Measurements from ENCODE around the gene SARDH. TPM values are rescaled to one million over a fixed set of nuclear protein-coding genes. Genes with fewer than 3 reads are reported as not detected.
A peak's percentile ranks its signal among the peaks of the same experiment; 100 is the strongest.

SARDH gene
- total RNA-seq, 3 donors from 2014 or later: 3.6 to 5.5 (median 5.0) TPM

DNA sequence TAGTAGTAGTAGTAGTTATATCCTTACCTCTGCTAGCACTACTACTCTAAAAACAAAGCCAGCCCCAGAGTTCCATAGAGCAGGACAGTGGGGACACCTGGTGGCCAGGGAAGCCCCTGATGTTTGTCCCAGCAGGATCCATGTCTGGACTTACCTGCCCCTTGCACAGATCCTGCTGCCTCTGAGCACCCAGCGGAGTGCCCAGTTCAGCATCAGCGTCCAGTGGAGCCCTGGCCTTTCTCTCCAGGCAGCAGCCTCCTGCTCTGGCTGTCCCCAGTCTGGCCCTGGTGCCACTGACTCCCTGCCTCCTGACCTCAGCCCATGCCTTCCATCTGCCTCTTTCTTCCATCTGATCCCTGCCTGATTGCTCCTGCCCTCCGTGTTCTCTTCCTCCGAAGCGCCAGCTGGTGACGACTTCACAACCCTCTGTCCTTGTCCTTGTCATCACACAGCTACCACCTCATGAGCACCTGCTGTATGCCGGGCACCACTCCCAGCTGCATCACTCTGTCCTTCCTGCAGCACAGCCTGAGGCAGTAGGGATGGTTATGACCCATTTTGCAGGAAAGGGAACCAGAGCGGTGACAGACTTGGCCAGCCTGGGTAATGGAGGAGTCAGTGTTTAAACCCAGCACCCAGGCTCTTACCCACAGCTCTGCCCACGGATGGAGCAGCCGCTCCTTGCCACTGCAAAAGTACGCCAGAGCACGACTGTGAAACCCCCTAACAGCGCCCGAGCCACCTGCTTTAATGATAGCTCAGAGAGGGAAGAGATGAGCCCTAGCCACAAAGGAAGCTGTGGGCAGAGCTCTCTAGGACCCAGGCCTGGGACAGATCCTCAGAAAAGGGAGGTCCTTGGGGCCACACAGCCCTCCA lies 11.5 kb downstream of the SARDH start:
- peak; percentile 61 to 63 for ATAC-seq
- Mint-ChIP-seq H3K9me3 (no peaks in the 10 kb centered on the region), H3K4me1 (ENCODE audit: low read depth) (peaks cover 8% of the 10 kb centered on the region), H3K36me3 (ENCODE audit: insufficient read depth) (no peaks in the 10 kb centered on the region), H3K27me3 (ENCODE audit: low read depth) (peaks cover 6% of the 10 kb centered on the region), H3K4me3 (no peak overlapping the region)
- peak; percentile 64 for DNase-seq

DNA sequence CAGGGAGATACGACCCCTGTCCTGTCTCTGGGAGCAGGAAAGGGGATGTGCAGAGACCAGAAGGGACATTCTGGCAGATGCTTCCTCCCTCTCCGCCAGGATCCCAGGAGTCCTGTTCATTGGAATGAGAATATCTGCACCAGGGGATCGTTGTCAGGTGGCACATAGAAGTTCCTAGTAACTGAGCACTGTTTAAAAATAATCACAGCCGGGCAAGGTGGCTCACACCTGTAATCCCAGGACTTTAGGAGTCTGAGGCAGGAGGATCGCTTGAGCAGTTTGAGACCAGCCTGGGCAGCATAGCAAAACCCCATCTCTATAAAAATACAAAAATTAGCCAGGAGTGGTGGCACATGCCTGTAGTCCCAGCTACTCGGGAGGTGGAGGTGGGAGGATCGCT lies 12.3 kb downstream of the SARDH start:
- ATAC-seq (no peak), DNase-seq (no peak)
- Mint-ChIP-seq H3K9me3 (no peaks in the 10 kb centered on the region), H3K36me3 (ENCODE audit: insufficient read depth) (no peaks in the 10 kb centered on the region), H3K27me3 (ENCODE audit: low read depth) (peaks cover 6% of the 10 kb centered on the region), H3K4me1 (ENCODE audit: low read depth) (peaks cover 8% of the 10 kb centered on the region), H3K4me3 (no peak overlapping the region)

DNA sequence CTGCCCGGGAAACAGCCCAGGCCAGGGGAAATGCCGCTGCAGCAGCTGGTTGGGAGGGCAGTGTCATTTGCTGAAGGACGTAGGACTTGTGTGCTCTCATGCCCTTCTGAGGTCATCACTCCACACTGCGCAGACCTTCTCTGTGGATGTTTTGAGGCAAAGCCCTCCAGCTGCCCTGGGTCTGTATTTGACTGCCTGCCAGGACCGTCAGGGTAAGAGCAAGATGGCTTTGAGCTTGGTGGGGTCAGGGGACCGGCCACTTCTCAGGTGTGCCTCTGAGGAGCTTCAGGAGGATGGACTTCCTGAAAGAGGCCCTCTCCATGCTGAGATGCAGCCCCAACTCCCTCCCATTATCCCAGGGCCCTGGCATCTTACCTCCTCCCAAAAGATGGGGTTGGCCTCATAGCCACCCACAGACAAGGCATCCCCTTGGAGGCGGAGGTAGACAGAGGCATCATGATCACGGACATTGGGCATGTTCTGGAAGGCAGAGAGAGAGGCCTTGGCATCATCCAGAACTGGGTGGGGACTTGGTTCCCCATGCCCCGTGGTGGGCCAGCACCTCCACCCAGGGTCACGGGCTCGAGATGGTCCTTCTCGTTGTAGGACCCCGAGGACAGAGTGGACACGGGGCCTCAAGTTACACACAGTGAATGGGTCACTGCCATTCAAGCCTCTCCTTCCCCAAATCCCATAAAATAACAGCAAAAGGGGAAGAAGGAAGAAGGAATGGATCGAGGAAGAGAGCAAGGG lies 19.4 kb downstream of the SARDH start:
- Mint-ChIP-seq H3K36me3 (ENCODE audit: insufficient read depth) (no peaks in the 10 kb centered on the region), H3K9me3 (no peaks in the 10 kb centered on the region), H3K4me1 (ENCODE audit: low read depth) (no peaks in the 10 kb centered on the region), H3K4me3 (no peak overlapping the region), H3K27me3 (ENCODE audit: low read depth) (peaks cover 5% of the 10 kb centered on the region)
- no peak for ATAC-seq
- DNase-seq: no peak

DNA sequence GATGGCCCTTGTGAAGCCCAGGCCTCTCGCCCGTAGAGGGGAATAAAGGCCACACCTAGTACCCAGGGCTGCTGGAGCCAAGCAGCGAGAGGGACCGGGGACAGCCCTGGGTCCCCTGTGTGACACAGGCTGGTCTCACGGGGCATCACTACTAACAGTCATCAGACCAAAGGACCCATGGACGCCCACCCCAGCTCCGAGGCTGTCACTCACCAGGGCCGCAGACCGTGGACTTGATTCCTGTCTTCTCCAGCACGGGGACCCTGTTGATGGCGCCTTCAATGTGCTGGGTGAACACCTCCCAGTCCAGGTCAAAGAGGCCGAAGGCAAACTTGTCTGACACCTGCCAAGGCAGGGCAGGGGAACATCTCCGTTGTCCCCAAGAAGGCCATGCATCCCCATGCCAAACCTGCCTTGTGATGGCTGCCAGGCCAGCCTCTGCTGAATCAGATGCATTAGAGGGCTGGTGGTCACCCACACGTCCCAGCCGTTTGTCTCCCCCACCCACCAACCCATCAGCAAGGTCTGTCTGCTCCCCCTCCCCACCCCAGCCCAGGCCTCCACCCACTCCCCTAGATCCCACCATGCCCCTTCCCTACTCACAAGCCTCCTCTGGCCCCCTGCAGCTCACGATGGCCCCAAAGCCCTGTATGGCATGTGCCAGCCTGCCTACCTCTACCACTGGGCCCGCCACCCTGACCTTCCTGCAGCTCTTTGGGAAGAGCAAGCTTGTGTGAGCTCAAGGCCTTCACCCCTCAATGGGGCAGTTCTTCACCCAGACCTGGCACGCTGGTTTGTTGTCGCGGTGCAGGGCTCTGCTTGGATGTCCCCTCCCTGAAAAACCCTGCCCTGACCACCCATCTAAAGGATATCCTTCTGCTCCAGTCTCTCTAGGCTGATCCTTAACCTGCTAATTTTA lies 20.8 kb downstream of the SARDH start:
- Mint-ChIP-seq H3K36me3 (ENCODE audit: insufficient read depth) (no peaks in the 10 kb centered on the region), H3K4me3 (no peak overlapping the region), H3K27me3 (ENCODE audit: low read depth) (peaks cover 5% of the 10 kb centered on the region), H3K4me1 (ENCODE audit: low read depth) (no peaks in the 10 kb centered on the region), H3K9me3 (no peaks in the 10 kb centered on the region)
- no peak for ATAC-seq
- no peak for DNase-seq

DNA sequence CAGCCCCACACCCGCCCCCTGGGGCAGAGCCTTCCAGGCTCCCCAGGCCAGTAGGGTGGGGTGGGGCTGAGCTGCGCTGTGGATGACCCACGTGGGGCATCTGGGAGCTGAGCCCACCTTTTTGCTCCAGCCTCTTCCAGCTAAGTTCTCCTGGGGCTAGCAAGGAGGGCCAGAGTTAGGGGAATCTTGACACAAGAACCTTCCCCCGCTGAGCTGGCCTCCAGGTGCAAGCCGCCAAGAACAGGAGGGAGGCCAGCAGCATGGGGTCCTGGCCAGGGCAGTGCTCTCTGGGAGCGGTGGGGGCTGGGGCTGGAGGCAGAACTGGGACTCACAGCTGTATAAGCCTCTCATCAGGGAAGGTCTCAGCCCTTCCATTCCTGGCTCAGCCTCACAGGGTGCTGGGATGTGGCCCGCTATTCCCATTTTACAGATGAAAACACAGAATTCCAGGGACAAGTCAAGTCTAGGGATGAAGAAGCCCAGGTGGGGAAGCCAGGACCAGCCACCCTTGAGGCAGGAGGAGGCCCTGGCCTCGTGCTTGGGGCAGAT lies 21.5 kb downstream of the SARDH start:
- no peak for ATAC-seq
- Mint-ChIP-seq H3K9me3 (no peaks in the 10 kb centered on the region), H3K4me1 (ENCODE audit: low read depth) (no peaks in the 10 kb centered on the region), H3K4me3 (no peak overlapping the region), H3K36me3 (ENCODE audit: insufficient read depth) (no peaks in the 10 kb centered on the region), H3K27me3 (ENCODE audit: low read depth) (peaks cover 5% of the 10 kb centered on the region)
- no peak for DNase-seq

DNA sequence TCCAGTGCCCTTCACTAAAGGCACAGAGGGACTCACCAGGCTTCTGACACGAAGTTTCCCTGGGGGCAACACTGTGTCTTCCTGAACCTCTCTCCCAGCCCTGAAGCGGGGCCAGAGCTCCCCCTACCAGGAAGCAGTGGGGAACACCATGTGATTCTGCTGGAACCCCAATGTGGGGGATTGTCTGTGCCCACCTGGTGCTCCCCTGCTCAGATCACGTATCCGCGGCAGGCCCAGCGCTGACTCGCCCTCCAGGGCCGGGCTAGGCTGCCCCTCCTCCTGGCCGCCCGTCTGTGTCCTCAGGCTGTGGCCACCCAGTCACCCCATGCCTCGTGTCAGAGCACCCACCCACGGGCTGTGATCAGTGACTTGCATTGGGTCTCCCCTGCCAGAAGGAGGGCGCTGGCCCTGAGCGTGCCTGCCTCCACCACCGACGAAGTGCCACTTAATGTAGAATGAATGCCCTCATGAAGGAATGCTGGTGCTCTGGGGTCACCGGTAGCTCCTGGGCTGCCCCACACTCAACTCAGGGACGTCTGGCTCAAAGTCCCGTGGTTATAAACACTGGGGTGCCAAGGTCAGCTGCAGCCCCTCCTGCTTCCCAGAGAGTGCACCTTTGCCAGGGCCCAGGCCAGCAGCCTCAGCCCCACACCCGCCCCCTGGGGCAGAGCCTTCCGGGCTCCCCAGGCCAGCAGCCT lies 22.1 kb downstream of the SARDH start:
- ATAC-seq (peak in 1 of 2 donors; percentile 51), DNase-seq (peak; percentile 38)
- Mint-ChIP-seq H3K9me3 (no peaks in the 10 kb centered on the region), H3K4me1 (ENCODE audit: low read depth) (no peaks in the 10 kb centered on the region), H3K27me3 (ENCODE audit: low read depth) (peaks cover 5% of the 10 kb centered on the region), H3K36me3 (ENCODE audit: insufficient read depth) (no peaks in the 10 kb centered on the region), H3K4me3 (no peak overlapping the region)

DNA sequence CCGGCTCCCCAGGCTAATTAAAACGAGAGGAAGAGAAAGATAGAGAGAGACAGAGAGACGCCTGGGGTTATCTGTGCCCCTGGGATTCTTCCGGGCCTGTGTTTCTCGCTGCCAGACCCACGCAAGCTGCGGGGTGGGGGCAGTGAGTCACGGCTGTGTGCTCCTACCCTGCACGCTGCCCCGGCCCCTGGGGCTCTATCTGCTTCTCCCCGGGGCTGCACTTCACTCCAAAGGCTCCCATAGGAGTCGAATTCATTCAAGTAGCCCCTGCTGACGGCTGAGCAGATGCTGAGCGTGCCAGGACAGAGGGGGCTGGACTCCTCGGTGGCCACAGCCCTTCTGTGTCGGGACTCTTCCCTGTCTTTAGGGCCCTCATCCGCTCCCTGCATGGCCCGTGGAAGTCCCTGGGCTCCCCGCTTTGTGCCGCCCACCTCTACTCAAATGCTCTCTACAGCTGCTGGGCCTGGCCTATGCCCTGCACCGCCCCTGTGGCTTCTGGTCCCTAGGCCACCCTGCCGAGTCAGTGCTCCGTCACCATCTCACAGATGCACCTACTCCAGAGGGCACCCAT lies 22.8 kb downstream of the SARDH start:
- no peaks in the 10 kb centered on the region for H3K36me3 Mint-ChIP-seq (ENCODE audit: insufficient read depth)
- ATAC-seq (no peak), DNase-seq (no peak)

DNA sequence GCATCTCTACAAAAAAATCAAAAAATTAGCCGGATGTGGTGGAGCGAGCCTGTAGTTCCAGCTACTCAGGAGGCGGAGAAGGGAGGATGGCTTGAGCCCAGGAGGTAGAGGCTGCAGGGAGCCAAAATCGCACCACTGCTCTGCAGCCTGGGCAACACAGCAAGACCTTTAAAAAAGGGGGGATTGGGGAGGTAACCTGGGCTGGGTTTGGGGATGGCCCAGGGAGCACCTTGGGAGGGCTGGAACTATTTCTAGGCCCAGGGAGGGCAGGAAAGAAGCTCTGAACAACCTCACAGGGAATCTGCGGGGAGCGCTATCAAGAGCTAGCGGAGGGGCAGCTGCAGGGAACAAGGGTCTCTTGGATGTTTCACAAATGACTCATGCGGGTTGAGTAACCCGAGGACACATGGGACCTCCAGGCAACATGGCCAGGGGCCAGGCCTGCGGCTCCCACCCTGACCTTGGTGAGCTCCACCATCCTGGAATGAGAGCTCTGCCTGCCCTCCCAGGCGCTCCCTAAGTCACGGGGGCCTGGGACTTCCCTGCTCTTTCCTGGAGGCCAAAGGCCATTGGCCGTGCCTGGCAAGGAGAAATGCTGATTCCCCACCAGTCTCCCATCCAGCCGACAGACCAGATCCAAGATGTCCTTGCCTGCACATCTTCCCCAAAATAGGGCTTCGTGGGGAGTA lies 23.4 kb downstream of the SARDH start:
- Mint-ChIP-seq H3K4me3 (no peak overlapping the region), H3K27me3 (ENCODE audit: low read depth) (peaks cover 5% of the 10 kb centered on the region), H3K36me3 (ENCODE audit: insufficient read depth) (no peaks in the 10 kb centered on the region), H3K4me1 (ENCODE audit: low read depth) (peaks cover 3% of the 10 kb centered on the region), H3K9me3 (no peaks in the 10 kb centered on the region)
- DNase-seq: no peak
- no peak for ATAC-seq

More for the DNA sequence above, 22.8 kb downstream of the SARDH start:
- H3K9me3 Mint-ChIP-seq: no peaks in the 10 kb centered on the region
- peaks cover 5% of the 10 kb centered on the region for H3K27me3 Mint-ChIP-seq (ENCODE audit: low read depth)
- no peak overlapping the region for H3K4me3 Mint-ChIP-seq
- H3K4me1 Mint-ChIP-seq (ENCODE audit: low read depth): peaks cover 2% of the 10 kb centered on the region

DNA sequence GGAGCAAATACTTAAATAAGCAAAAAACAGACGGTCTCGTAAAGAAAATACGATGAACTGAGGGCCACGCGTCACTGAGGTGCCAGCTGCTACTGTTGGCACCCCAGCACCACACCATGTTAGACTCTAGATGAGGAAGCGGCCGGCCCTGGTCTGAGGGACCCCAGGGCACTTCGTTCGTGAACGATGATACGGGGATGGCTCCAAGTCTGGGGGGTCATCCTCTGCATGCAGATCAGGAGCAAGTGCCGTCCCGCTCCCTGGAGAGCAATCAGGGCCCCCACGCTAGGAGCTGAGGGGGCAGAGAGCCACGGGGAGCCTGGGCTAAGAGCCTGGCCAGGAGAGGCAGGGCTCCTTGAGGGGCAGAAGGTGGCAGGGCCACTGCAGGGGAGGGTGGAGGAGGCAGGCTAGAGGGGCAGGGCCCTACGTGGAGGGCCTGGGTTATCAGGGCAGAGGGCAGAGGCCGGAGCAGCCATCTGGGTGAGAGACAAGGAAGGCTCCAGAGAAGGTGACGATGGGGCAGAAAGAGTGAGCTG lies 24.1 kb downstream of the SARDH start:
- H3K36me3 Mint-ChIP-seq (ENCODE audit: insufficient read depth): no peaks in the 10 kb centered on the region
- no peak overlapping the region for H3K4me3 Mint-ChIP-seq
- H3K4me1 Mint-ChIP-seq (ENCODE audit: low read depth): peaks cover 10% of the 10 kb centered on the region
- peaks cover 4% of the 10 kb centered on the region for H3K27me3 Mint-ChIP-seq (ENCODE audit: low read depth)
- DNase-seq (no peak), ATAC-seq (no peak)
- H3K9me3 Mint-ChIP-seq: no peaks in the 10 kb centered on the region

DNA sequence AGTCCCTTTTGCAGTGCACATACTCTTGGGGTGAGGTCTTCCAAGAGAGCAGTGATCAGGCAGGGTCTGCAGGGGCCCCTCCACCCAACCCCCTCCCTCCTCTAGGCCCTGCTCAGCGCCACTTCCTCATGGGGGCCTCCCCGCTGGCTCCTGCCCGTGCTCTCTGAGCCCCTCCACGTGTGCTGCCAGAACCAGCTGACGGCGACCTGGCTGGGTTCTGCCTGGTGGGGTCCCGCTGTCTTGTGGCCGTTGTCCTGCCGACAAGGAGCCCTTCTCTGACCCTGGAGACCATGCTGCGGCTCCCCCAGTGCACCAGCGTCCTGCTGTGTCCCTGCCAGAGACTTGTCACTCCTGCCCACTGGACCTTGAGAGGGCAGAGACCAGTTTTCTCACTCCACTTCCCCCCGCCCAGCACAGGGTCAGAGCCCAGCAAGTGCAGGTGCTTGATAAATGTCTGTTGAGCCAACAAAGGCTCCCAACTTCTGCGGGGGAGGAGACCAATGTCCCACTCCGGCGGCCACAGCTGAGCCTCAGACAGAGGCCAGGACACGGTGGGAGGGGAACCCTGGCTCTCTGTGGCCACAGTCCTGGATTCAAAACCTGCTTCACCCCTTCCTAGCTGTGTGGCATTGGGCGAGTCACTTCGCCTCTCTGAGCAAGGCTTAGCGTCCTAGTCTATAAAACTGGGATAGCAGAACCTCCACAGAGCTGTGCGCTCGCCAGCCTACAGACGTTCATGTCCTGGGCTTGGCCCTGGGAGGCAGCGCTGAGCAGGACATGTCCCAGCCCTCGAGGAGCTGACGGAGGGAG lies 24.8 kb downstream of the SARDH start:
- Mint-ChIP-seq H3K36me3 (ENCODE audit: insufficient read depth) (no peaks in the 10 kb centered on the region), H3K9me3 (no peaks in the 10 kb centered on the region), H3K4me3 (no peak overlapping the region), H3K4me1 (ENCODE audit: low read depth) (peaks cover 11% of the 10 kb centered on the region), H3K27me3 (ENCODE audit: low read depth) (peaks cover 3% of the 10 kb centered on the region)
- no peak for ATAC-seq
- DNase-seq: no peak

DNA sequence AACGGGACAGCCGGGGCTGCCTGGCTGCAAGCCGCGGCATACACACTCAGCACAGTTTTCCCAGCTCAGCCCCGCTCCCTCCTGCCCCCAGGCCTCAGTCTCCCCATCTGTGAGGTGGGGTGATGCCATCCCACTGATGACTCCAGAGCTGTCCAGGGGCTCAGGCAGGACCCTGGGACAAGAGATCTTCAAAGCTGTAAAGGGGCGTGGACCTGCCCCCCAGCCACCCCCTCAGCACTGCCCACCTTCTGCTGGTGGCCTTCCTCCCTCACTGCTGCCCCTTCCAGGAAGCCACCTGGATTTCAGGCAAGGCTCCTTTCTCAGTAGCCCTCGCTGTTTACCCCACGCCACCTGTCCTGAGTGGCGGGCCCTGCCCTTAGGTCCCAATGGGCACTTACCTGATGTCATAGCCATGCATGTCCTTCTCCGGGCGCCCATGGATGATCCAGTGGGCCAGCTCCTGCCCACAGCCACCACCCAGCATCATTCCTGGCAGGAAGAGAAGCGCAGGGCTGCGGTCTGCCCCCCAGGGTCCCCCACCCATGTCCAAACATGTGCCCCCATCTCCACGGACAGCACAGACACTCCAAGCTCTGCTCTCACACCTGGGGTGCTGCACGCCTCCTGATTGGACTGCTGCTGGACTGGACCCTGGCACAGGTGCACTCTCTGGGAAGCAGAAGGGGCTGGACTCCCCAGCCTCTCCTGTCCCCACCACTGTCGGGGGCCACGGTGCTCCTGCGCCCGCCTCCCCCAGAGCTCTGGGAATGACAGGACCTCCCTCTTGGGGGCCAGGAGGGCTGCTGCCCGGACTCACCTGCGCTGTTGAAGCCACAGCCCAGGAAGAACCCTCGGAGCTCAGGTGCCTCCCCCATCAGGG lies 25.7 kb downstream of the SARDH start:
- Mint-ChIP-seq H3K27me3 (ENCODE audit: low read depth) (no peaks in the 10 kb centered on the region), H3K36me3 (ENCODE audit: insufficient read depth) (no peaks in the 10 kb centered on the region), H3K4me3 (no peak overlapping the region), H3K4me1 (ENCODE audit: low read depth) (peaks cover 11% of the 10 kb centered on the region), H3K9me3 (no peaks in the 10 kb centered on the region)
- ATAC-seq (no peak), DNase-seq (no peak)
